K562 (cell line): ENCODE data around the gene TMEM217. TPM values are rescaled to one million over a fixed set of nuclear protein-coding genes. Genes with fewer than 3 reads are reported as not detected.

Source experiments
- DPF2 ChIP-seq: fragments of 450-650 bp; IDR thresholded peaks from 2 replicates; pipeline ENCODE4 v1.6.1; 2016
- FOXK1 ChIP-seq: sonication (generic); formaldehyde crosslinking; IDR thresholded peaks from 2 replicates; pipeline ENCODE4 v1.8.0; 2022; ENCODE audit warnings: missing genetic modification reagents, mild to moderate bottlenecking, borderline replicate concordance
- GABPB2 ChIP-seq: fragments of 250-450 bp; sonication (Bioruptor Pico); conservative IDR thresholded peaks from 2 replicates; pipeline ENCODE4 v1.5.1; 2021; ENCODE audit warnings: mild to moderate bottlenecking
- GTF2A2 ChIP-seq: IDR thresholded peaks from 2 replicates; pipeline ENCODE4 v1.6.1; 2016; ENCODE audit warnings: mild to moderate bottlenecking, missing genetic modification characterization, missing compliant biosample characterization
- HNRNPUL1 ChIP-seq: fragments of 200-400 bp; formaldehyde crosslinking; IDR thresholded peaks from 2 replicates; pipeline ENCODE4 v1.6.1; 2017; ENCODE audit warnings: low read length
- KAT8 ChIP-seq: fragments of 450-650 bp; IDR thresholded peaks from 2 replicates; pipeline ENCODE4 v1.6.1; 2016; ENCODE audit warnings: low read depth, mild to moderate bottlenecking
- MAFG ChIP-seq: fragments of 450-650 bp; conservative IDR thresholded peaks from 2 replicates; pipeline ENCODE4 v1.6.1; 2016; ENCODE audit warnings: missing genetic modification characterization, missing compliant biosample characterization
- MBD1 ChIP-seq: fragments of 250-450 bp; sonication (Bioruptor Pico); IDR thresholded peaks from 2 replicates; pipeline ENCODE4 v1.8.0; 2022; ENCODE audit warnings: inconsistent platforms
- MCM3 ChIP-seq: fragments of 450-650 bp; IDR thresholded peaks from 2 replicates; pipeline ENCODE4 v1.6.1; 2016
- MCM5 ChIP-seq: fragments of 450-650 bp; IDR thresholded peaks from 2 replicates; pipeline ENCODE4 v1.6.1; 2016; ENCODE audit warnings: low read depth
- MED1 ChIP-seq: sonication (generic); formaldehyde crosslinking; IDR thresholded peaks from 2 replicates; pipeline ENCODE4 v1.8.1; 2023; ENCODE audit warnings: missing genetic modification reagents, borderline replicate concordance
- MEIS2 ChIP-seq: fragments of 450-650 bp; IDR thresholded peaks from 2 replicates; pipeline ENCODE4 v1.6.1; 2014; ENCODE audit warnings: mild to moderate bottlenecking; ENCODE audit not compliant: partially characterized antibody
- MLX ChIP-seq, 2 experiments: fragments of 450-650 bp in 1 of 2; sonication (generic) in 1 of 2; formaldehyde crosslinking; conservative IDR thresholded peaks; 2 replicates each; pipeline versions ENCODE4 v1.4.0 to v1.8.1; 2020 to 2022; ENCODE audit warnings: mild to moderate bottlenecking in 1 of 2, missing genetic modification reagents in 1 of 2
- NELFE ChIP-seq: IDR thresholded peaks from 2 replicates; pipeline ENCODE4 v1.6.1; 2011; ENCODE audit warnings: mild to moderate bottlenecking; ENCODE audit not compliant: insufficient read depth, insufficient read length
- NFATC3 ChIP-seq: fragments of 450-650 bp; IDR thresholded peaks from 2 replicates; pipeline ENCODE4 v1.6.1; 2017; ENCODE audit warnings: mild to moderate bottlenecking
- NFYB ChIP-seq: IDR thresholded peaks from 2 replicates; pipeline ENCODE4 v1.6.1; 2011; ENCODE audit warnings: mild to moderate bottlenecking, moderate library complexity; ENCODE audit not compliant: insufficient read length; ENCODE audit errors: extremely low read depth
- PHF21A ChIP-seq: fragments of 450-650 bp; IDR thresholded peaks from 2 replicates; pipeline ENCODE4 v1.6.1; 2017; ENCODE audit warnings: low read depth, borderline replicate concordance
- PTBP1 ChIP-seq: fragments of 200-400 bp; formaldehyde crosslinking; IDR thresholded peaks from 2 replicates; pipeline ENCODE4 v1.6.1; 2017; ENCODE audit warnings: low read depth, low read length
- RBM39 ChIP-seq: fragments of 200-400 bp; formaldehyde crosslinking; optimal IDR thresholded peaks from 2 replicates; pipeline ENCODE3; 2018; ENCODE audit warnings: low read depth, low read length
- SIN3B ChIP-seq: fragments of 450-650 bp; IDR thresholded peaks from 2 replicates; pipeline ENCODE4 v1.6.1; 2017; ENCODE audit warnings: low read depth, mild to moderate bottlenecking, moderate library complexity
- ZFP30 ChIP-seq: fragments of 250-450 bp; sonication (Bioruptor Pico); IDR thresholded peaks from 2 replicates; pipeline ENCODE4 v1.8.0; 2022; ENCODE audit warnings: moderate library complexity, mild to moderate bottlenecking, inconsistent platforms, borderline replicate concordance
- ZKSCAN3 ChIP-seq: fragments of 250-450 bp; sonication (Bioruptor Pico); IDR thresholded peaks from 2 replicates; pipeline ENCODE4 v1.4.0; 2020
- ZNF124 ChIP-seq: sonication (generic); formaldehyde crosslinking; IDR thresholded peaks from 2 replicates; pipeline ENCODE4 v1.8.1; 2022; ENCODE audit warnings: missing genetic modification reagents
- ZNF232 ChIP-seq: sonication (generic); formaldehyde crosslinking; IDR thresholded peaks from 2 replicates; pipeline ENCODE4 v1.8.0; 2022; ENCODE audit warnings: mild to moderate bottlenecking, missing genetic modification reagents
- ZNF354B ChIP-seq: fragments of 250-450 bp; sonication (Bioruptor Pico); IDR thresholded peaks from 2 replicates; pipeline ENCODE4 v1.4.0; 2020
- ZNF639 ChIP-seq, 2 experiments: fragments of 200-800 bp in 1 of 2; sonication (Bioruptor generic) in 1 of 2; sonication (generic) in 1 of 2; formaldehyde crosslinking in 1 of 2; IDR thresholded peaks in 1 of 2; conservative IDR thresholded peaks in 1 of 2; 2 replicates each; pipeline versions ENCODE4 v1.5.0 to v1.6.1; 2016 to 2020; ENCODE audit warnings: missing compliant biosample characterization in 1 of 2, missing genetic modification characterization in 1 of 2, missing genetic modification reagents in 1 of 2
- ZNF764 ChIP-seq: fragments of 250-450 bp; sonication (Bioruptor Pico); IDR thresholded peaks from 2 replicates; pipeline ENCODE4 v1.4.0; 2020; ENCODE audit warnings: low read depth, mild to moderate bottlenecking, moderate library complexity
- polyA plus RNA-seq, 8 experiments: library from polyadenylated mRNA; depleted of rRNA in 4 of 8; stranded (reverse) in 5 of 8; unstranded in 3 of 8; fragments of >200 nt; fragmentation: Nextera tagmentation in 2 of 8; fragmentation: Illumina TruSeq in 1 of 8; extraction: Ambion mirVana in 2 of 8; extraction: Trizol in 1 of 8; gene quantifications; 2 replicates each; pipeline versions ENCODE4 v1.2.1 to v1.2.3, GENCODE V29; 2011 to 2014; ENCODE audit warnings: inconsistent platforms in 1 of 8, missing spikeins in 1 of 8
- total RNA-seq, 7 experiments: library from RNA; depleted of rRNA in 6 of 7; stranded (reverse); fragments of >200 nt in 6 of 7; fragmentation: Illumina TruSeq in 2 of 7; extraction: Trizol in 2 of 7; gene quantifications; 2 replicates each; pipeline versions ENCODE4 v1.2.1 to v1.2.3, GENCODE V29; 2011 to 2021; ENCODE audit warnings: low replicate concordance in 1 of 7
- TF ChIP-seq, protein P1 (sequence below): fragments of 250-450 bp; sonication (Bioruptor Pico); IDR thresholded peaks from 2 replicates; pipeline ENCODE4 v1.8.0; 2021; ENCODE audit warnings: borderline replicate concordance, mild to moderate bottlenecking, moderate library complexity; ENCODE audit not compliant: poor library complexity, severe bottlenecking

The TMEM217 gene
- total and polyA plus RNA-seq, 9 of the 15 experiments (the other 6 are each of a cell fraction or from before 2014, with no cell fraction given), result 1.3 to 8.0 (median 1.9) TPM

DNA sequence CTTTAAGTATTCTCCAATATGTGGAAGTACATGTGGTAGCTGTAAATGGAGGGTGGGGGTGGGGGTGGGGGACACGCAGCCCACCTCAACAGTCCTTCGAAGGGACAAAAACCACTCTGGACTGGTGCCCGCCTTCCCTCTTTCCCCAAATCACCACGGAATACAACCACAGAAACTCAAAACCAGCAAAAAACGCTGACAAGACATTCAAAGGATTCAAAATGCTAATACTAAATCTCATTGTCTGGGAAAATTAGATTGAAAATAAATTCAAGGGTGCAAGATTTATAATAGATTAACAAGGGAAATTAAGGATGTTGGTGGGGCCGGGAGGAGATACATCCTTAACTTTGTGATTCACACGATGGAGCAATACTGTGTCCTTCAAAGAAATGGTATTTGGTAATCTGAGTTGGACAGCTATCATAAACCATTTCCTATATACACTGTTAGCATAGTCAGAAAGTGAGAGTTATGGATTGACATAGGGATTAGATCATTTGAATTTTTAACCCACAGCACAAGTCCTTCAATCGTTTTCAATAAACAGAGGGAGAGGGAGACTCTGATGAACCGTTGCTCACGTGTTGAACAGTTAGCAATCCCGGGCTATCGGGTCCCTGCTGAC is 1.1 kb downstream of the TMEM217 start (continued):
- TF ChIP-seq ZNF232 (CRISPR knock-in tag) (no peak), ZNF124 (CRISPR knock-in tag) (no peak), MEIS2 (peak; percentile 72), SIN3B (no peak), ZNF764 (CRISPR knock-in tag) (no peak), NELFE (no peak), ZKSCAN3 (CRISPR knock-in tag) (no peak), ZNF639 (CRISPR knock-in tag; conservative IDR thresholded peaks at IDR 0.05 in 1 of 2, IDR thresholded peaks at IDR 0.05 in 1 of 2) (0 out of 4 replicates have a peak, but pooled peaks of 1 of the 2 experiments have one; percentile 3), GTF2A2 (tag) (no peak), DPF2 (peak; percentile 18; the same call in 1 of the 2 replicates), ZNF354B (CRISPR knock-in tag) (no peak), MLX (CRISPR knock-in tag; conservative IDR thresholded peaks at IDR 0.05) (no peak), NFATC3 (no peak), MCM5 (no peak), KAT8 (no peak), ZFP30 (no peak), PTBP1 (no peak), MBD1 (CRISPR knock-in tag) (no peak), MCM3 (no peak), MAFG (tag) (peak; percentile 84), RBM39 (no peak), PHF21A (no peak), HNRNPUL1 (no peak), MED1 (CRISPR knock-in tag) (no peak), NFYB (no peak), GABPB2 (CRISPR knock-in tag) (no peak), FOXK1 (no peak)
- TF ChIP-seq, protein P1, sequence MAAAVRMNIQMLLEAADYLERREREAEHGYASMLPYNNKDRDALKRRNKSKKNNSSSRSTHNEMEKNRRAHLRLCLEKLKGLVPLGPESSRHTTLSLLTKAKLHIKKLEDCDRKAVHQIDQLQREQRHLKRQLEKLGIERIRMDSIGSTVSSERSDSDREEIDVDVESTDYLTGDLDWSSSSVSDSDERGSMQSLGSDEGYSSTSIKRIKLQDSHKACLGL (CRISPR knock-in tag), result no peak
